Heart left ventricle (tissue), 13 donors: ENCODE results near the gene PPRC1.

Experiments used
- POLR2A ChIP-seq, 2 donors: fragments of 450-650 bp; IDR thresholded peaks; one replicate each; pipeline ENCODE4 v1.6.1; 2017; ENCODE audit warnings: antibody characterized with exemption in 2 of 2, mild to moderate bottlenecking in 2 of 2, moderate library complexity in 2 of 2
- TF ChIP-seq, protein P1 (sequence below), 12 donors: fragments of 200-600 bp; sonication (generic) in 4 of 12; IDR thresholded peaks; one replicate each; pipeline versions ENCODE4 v1.5.0 to v1.8.0; 2018 to 2022; ENCODE audit warnings: antibody characterized with exemption in 12 of 12, mild to moderate bottlenecking in 5 of 12
- donor health status: ischemic (EF 13 %, LVEDD 7.1; RV severe dilation, severe dysfunction).
- donor health status: DM: no; HTN: yes; CAD: no.
- donor health status: DM: no; HTN: no; CAD: no.
- donor health status: ischemic (EF 25% LVEDD 6.9; RV normal size, moderate dysfunction).
- donor health status: ischemic (EF 25% LVEDD 5.7; RV mildly dilated, moderate dysfunction).
- donor health status: ischemic (EF 35%, LVEDD 5.7; RV mildly dilated, moderate dysfunction).
- donor health status: nonischemic (EF 11% LVEDD 7.7; RV severe dilation, severe dysfunction).
- donor health status: DM: yes; HTN: yes; CAD: no.
- donor health status: PGD.
- donor health status: ischemic (EF 29% LVEDD 5.4; RV normal size, mild dysfunction).
- donor health status: nonischemic (EF 23%, LVEDD 6.1; RV moderate dilation, normal function).

DNA sequence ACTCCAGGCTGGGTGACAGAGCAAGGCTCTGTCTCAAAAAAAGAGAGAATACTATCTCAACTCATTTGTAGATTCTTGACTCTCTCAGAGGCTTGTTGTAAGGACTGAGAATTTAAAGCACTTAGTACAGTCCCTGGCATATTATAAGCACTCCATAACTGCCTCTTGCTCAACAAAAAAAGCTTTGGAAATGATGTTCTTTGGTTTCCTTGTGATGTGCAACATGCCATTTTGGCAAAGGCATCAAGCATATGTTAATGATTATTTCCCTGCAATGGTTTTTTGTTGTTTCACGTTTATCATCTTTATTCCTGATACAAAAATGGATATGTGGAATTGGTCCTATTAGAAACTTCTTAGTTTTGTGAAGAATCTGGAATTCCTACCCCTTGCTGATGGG lies 35.0 kb downstream of the PPRC1 start:
- TF ChIP-seq, protein P1, sequence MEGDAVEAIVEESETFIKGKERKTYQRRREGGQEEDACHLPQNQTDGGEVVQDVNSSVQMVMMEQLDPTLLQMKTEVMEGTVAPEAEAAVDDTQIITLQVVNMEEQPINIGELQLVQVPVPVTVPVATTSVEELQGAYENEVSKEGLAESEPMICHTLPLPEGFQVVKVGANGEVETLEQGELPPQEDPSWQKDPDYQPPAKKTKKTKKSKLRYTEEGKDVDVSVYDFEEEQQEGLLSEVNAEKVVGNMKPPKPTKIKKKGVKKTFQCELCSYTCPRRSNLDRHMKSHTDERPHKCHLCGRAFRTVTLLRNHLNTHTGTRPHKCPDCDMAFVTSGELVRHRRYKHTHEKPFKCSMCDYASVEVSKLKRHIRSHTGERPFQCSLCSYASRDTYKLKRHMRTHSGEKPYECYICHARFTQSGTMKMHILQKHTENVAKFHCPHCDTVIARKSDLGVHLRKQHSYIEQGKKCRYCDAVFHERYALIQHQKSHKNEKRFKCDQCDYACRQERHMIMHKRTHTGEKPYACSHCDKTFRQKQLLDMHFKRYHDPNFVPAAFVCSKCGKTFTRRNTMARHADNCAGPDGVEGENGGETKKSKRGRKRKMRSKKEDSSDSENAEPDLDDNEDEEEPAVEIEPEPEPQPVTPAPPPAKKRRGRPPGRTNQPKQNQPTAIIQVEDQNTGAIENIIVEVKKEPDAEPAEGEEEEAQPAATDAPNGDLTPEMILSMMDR (IDR thresholded peaks at IDR 0.05) = no peak
- no peak for TF ChIP-seq POLR2A (IDR thresholded peaks at IDR 0.05)
